ENCODE measurements around the gene PPARA. TPM values are rescaled to one million over a fixed set of nuclear protein-coding genes. Genes with fewer than 3 reads are reported as not detected.

PPARA gene
- total RNA-seq, 4 donors from 2014 or later = 18.9 to 43.5 (median 27.2) TPM

GRCh38 chr22:46179748-46180147 lies 29.4 kb downstream of the PPARA start:
- no peak overlapping the region for H3K27ac ChIP-seq
- TF ChIP-seq POLR2A (IDR thresholded peaks at IDR 0.05) (no peak), EP300 (IDR thresholded peaks at IDR 0.05) (no peak)
- WGBS, 2 donors = 91 to 98% methylated on average over 1 of the region's 1 CpG
- no peaks in the 10 kb centered on the region for H3K27me3 ChIP-seq
- DNase-seq (ENCODE audit: low spot score in 2 of 2) = no peak
- no peak overlapping the region for H3K4me3 ChIP-seq
- no peaks in the 10 kb centered on the region for H3K4me1 ChIP-seq
- H3K36me3 ChIP-seq = peaks cover 0 to 86% (median 0%) of the 10 kb centered on the region in 3 donors
- H3K9me3 ChIP-seq = peaks cover 0 to 28% (median 6%) of the 10 kb centered on the region in 4 donors

DNA sequence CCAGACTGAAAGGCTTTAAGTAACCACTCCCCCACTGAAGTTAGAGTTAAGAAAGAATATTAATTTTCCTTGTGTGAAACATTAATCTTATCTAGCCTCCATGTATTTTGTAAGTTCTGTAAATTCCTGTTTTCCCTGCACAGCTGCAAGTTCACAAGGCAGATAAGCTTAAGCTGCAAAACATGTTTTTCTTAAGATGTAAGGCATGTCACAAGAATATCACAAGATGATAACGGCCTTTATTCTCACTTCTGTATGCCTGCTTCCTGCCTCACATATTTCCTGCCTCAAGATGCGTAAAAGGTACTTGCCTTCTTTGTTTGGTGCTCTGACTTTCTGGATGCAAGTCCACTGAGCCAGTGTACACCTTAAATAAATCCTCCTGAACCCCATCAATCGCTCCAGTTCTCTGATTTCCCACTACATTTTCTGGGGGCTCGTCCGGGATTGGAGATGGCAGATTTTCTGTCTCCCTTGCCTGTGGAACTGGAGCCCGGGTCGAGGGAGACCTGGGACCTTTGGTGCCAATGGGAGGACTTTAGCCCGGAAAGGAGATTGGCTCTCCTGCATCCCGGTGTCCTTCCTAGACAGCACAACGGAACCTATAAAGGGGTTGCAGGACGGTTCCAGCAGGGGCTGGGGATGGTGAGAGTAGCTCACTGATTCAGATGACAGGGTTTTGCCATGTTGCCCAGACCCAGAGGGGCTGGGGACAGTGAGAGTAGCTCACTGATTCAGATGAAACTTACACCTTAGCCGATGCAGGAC lies 30.2 kb downstream of the PPARA start:
- peaks cover 0 to 28% (median 6%) of the 10 kb centered on the region in 4 donors for H3K9me3 ChIP-seq
- no peak overlapping the region for H3K4me3 ChIP-seq
- H3K27ac ChIP-seq = no peak overlapping the region
- no peak for TF ChIP-seq EP300 (IDR thresholded peaks at IDR 0.05)
- TF ChIP-seq POLR2A (IDR thresholded peaks at IDR 0.05) = no peak
- TF ChIP-seq CTCF (IDR thresholded peaks at IDR 0.05) = no peak
- H3K27me3 ChIP-seq = no peaks in the 10 kb centered on the region
- no peak for DNase-seq (ENCODE audit: low spot score in 2 of 2)
- no peaks in the 10 kb centered on the region for H3K4me1 ChIP-seq
- H3K36me3 ChIP-seq = peaks cover 0 to 94% (median 0%) of the 10 kb centered on the region in 3 donors
- WGBS, 2 donors = 94 to 98% methylated on average over 12 of the region's 12 CpGs

GRCh38 chr22:46183733-46184132 lies 33.4 kb downstream of the PPARA start:
- Histone ChIP-seq H3K27ac (no peak overlapping the region), H3K36me3 (peaks cover 0 to 98% (median 0%) of the 10 kb centered on the region in 3 donors), H3K9me3 (peaks cover 0 to 34% (median 6%) of the 10 kb centered on the region in 4 donors), H3K4me1 (no peaks in the 10 kb centered on the region), H3K4me3 (no peak overlapping the region), H3K27me3 (no peaks in the 10 kb centered on the region)
- WGBS, 2 donors = 86 to 94% methylated on average over 5 of the region's 5 CpGs
- DNase-seq (ENCODE audit: low spot score in 2 of 2) = no peak
- no peak for TF ChIP-seq POLR2A (IDR thresholded peaks at IDR 0.05)

GRCh38 chr22:46185283-46185682 lies 35.0 kb downstream of the PPARA start:
- Histone ChIP-seq H3K9me3 (peaks cover 0 to 20% (median 6%) of the 10 kb centered on the region in 4 donors), H3K27ac (no peak overlapping the region), H3K36me3 (peaks cover 0 to 90% (median 0%) of the 10 kb centered on the region in 3 donors), H3K4me3 (no peak overlapping the region), H3K27me3 (no peaks in the 10 kb centered on the region), H3K4me1 (no peaks in the 10 kb centered on the region)
- TF ChIP-seq POLR2A (IDR thresholded peaks at IDR 0.05) (no peak), EP300 (IDR thresholded peaks at IDR 0.05) (no peak), CTCF (IDR thresholded peaks at IDR 0.05) (no peak)
- WGBS, 2 donors = 80 to 100% methylated on average over 2 of the region's 2 CpGs
- DNase-seq (ENCODE audit: low spot score in 2 of 2) = no peak

DNA sequence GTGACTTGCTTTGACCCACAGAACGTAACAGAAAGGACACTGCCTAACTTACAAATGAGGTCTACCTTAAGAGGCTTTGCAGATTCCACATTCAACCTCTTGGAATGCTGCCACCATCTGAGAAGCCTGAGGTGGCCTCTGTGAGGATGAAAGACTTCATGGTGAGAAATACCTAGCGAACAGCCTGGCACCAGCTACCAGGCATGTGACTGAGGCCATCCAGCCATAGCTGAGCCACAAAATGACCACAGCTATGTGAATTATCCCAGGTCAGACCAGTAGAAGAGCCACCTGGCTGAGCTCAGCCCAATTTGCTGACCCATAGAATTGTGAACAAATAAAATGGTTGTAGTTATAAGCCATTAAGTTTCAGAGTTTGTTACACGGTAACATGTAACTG lies 37.5 kb downstream of the PPARA start:
- no peaks in the 10 kb centered on the region for H3K4me1 ChIP-seq
- H3K9me3 ChIP-seq = peaks cover 0 to 6% (median 0%) of the 10 kb centered on the region in 4 donors
- TF ChIP-seq CTCF (IDR thresholded peaks at IDR 0.05) = no peak
- TF ChIP-seq POLR2A (IDR thresholded peaks at IDR 0.05) = no peak
- TF ChIP-seq EP300 (IDR thresholded peaks at IDR 0.05) = no peak
- H3K27ac ChIP-seq = no peak overlapping the region
- DNase-seq (ENCODE audit: low spot score in 2 of 2) = no peak
- no peak overlapping the region for H3K4me3 ChIP-seq
- no peaks in the 10 kb centered on the region for H3K27me3 ChIP-seq
- H3K36me3 ChIP-seq = peaks cover 0 to 79% (median 0%) of the 10 kb centered on the region in 3 donors
- WGBS, 2 donors = 89 to 92% methylated on average over 3 of the region's 3 CpGs

DNA sequence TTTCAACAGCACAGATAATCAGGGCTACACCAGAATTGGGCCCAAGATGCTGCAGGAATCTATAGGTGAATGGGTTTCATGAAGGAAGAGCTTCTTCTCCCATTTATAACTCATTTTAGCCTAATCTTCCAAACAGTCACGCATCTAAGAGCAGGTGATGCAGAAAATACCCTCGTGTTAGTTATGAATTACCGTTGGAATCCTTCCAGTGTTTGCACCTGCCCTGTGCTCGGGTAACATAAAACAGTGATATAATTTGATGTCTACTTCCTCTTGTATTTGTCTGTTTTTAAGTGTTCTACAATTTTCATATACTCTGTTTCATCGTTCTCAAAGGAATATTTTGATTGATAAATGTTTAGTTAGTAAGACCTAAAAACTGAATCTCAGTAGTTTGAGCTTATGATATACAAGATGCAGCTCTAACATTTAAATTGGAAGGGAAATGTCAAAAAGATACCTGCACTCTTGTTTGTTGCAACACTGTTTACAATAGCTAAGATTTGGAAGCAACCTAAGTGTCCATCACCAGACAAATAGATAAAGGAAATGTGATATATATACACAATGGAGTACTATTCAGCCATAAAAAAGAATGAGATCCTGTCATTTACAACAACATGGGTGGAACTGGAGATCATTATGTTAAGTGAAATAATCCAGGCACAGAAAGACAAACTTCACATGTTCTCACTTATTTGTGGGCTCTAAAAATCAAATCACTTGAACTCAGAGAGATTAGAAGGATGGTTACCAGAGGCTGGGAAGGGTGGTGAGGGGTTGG lies 42.1 kb downstream of the PPARA start:
- H3K4me1 ChIP-seq = peaks cover 0 to 4% (median 0%) of the 10 kb centered on the region in 4 donors
- H3K4me3 ChIP-seq = no peak overlapping the region
- H3K36me3 ChIP-seq = peaks cover 0 to 36% (median 0%) of the 10 kb centered on the region in 3 donors
- H3K9me3 ChIP-seq = peaks cover 0 to 6% (median 0%) of the 10 kb centered on the region in 4 donors
- no peaks in the 10 kb centered on the region for H3K27me3 ChIP-seq
- no peak overlapping the region for H3K27ac ChIP-seq
- WGBS, 2 donors = 90 to 93% methylated on average over 5 of the region's 5 CpGs
- no peak for DNase-seq (ENCODE audit: low spot score in 2 of 2)
- no peak for TF ChIP-seq POLR2A (IDR thresholded peaks at IDR 0.05)
- no peak for TF ChIP-seq CTCF (IDR thresholded peaks at IDR 0.05)
- TF ChIP-seq EP300 (IDR thresholded peaks at IDR 0.05) = no peak
